ENCODE results near the gene CACNA1A.
A peak's percentile ranks its signal among the peaks of the same experiment; 100 is the strongest.
"Not testable (repeated sequence)": the region's sequence is repeated elsewhere in the genome, so short reads cannot be mapped to it uniquely, and the experiment has no call there.

CACNA1A gene

GRCh38 chr19:13420780-13421179, 85.5 kb downstream of the CACNA1A start:
- no peak for DNase-seq

- DNase-seq: no peak
These were observed 89.2 kb downstream of the CACNA1A start for GRCh38 chr19:13417054-13417453.

- DNase-seq: no peak
These were observed 94.4 kb downstream of the CACNA1A start for GRCh38 chr19:13411899-13412298.

GRCh38 chr19:13410946-13411345, 95.3 kb downstream of the CACNA1A start:
- no peak for DNase-seq

GRCh38 chr19:13408889-13409518, 97.3 kb downstream of the CACNA1A start:
- DNase-seq: no peak

GRCh38 chr19:13404236-13404635, 102.0 kb downstream of the CACNA1A start:
- no peak for DNase-seq

- DNase-seq: no peak
These were observed 104.9 kb downstream of the CACNA1A start for GRCh38 chr19:13401388-13401787.

- DNase-seq: no peak
These were observed 106.0 kb downstream of the CACNA1A start for GRCh38 chr19:13400296-13400695.

GRCh38 chr19:13399746-13400145, 106.5 kb downstream of the CACNA1A start:
- no peak for DNase-seq

GRCh38 chr19:13398780-13399726, 107.2 kb downstream of the CACNA1A start:
- no peak for DNase-seq

GRCh38 chr19:13398182-13398581, 108.1 kb downstream of the CACNA1A start:
- DNase-seq: no peak

- peak; percentile 18 for DNase-seq
These were observed 109.8 kb downstream of the CACNA1A start for GRCh38 chr19:13396250-13397080.

- no peak for DNase-seq
These were observed 123.7 kb downstream of the CACNA1A start for GRCh38 chr19:13382633-13382938.

GRCh38 chr19:13381827-13382632, 124.2 kb downstream of the CACNA1A start:
- DNase-seq: no peak

- DNase-seq: no peak
These were observed 129.7 kb downstream of the CACNA1A start for GRCh38 chr19:13376537-13376936.

- DNase-seq: no peak
These were observed 132.7 kb downstream of the CACNA1A start for GRCh38 chr19:13373599-13373998.

- DNase-seq: no peak
These were observed 135.3 kb downstream of the CACNA1A start for GRCh38 chr19:13370948-13371347.

GRCh38 chr19:13366529-13367143, 139.6 kb downstream of the CACNA1A start:
- no peak for DNase-seq

GRCh38 chr19:13363954-13364353, 142.3 kb downstream of the CACNA1A start:
- no peak for DNase-seq

GRCh38 chr19:13363245-13363644, 143.0 kb downstream of the CACNA1A start:
- DNase-seq: no peak

GRCh38 chr19:13362668-13363067, 143.6 kb downstream of the CACNA1A start:
- DNase-seq: no peak

- DNase-seq: not testable (repeated sequence)
These were observed 144.6 kb downstream of the CACNA1A start for GRCh38 chr19:13361726-13362125.

Data from CD4-positive, alpha-beta T cell treated with Interferon gamma for 1 hour (primary cell).